Jurkat, Clone E6-1 (cell line): ENCODE results near the gene PLCH1.
A peak's percentile ranks its signal among the peaks of the same experiment; 100 is the strongest.
"Not testable (repeated sequence)": the region's sequence is repeated elsewhere in the genome, so short reads cannot be mapped to it uniquely, and the experiment has no call there.

Experiments
- DNase-seq: peaks from one replicate; pipeline ENCODE4 v3.0.0-alpha.2; 2011; ENCODE audit warnings: low read depth, low spot score
- H3K4me3 ChIP-seq: 2 replicates; pipeline ENCODE4 v1.5.1; 2011; ENCODE audit warnings: mild to moderate bottlenecking, low read length, control low read depth, moderate library complexity

The PLCH1 gene

DNA sequence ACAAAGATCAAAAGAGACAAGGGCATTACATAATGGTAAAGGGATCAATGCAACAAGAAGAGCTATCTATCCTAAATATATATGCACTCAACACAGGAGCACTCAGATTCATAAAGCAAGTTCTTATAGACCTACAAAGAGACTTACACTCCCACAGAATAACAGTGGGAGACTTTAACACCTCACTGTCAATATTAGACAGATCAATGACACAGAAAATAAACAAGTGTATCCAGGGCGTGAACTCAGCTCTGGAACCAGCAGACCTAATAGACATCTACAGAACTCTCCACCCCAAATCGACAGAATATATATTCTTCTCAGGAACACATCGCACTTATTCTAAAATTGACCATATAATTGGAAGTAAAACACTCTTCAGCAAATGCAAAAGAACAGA is 122.2 kb downstream of the PLCH1 start:
- H3K4me3 ChIP-seq, DNase-seq: not testable (repeated sequence)

DNA sequence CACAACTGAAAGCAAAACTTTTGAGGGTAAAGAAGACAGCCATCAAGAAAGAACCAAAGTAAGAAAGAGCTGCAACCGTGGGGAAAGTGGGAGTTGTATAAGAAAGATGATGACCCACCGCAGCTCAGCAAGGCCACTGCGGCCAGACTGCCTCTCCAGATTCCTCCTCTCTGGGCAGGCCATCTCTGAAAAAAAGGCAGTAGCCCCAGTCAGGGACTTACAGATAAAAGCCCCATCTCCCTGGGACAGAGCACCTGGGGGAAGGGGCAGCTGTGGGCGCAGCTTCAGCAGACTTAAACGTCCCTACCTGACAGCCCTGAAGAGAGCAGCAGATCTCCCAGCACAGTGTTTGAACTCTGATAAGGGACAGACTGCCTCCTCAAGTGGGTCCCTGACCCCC is 124.3 kb downstream of the PLCH1 start:
- not testable (repeated sequence) for DNase-seq, H3K4me3 ChIP-seq

DNA sequence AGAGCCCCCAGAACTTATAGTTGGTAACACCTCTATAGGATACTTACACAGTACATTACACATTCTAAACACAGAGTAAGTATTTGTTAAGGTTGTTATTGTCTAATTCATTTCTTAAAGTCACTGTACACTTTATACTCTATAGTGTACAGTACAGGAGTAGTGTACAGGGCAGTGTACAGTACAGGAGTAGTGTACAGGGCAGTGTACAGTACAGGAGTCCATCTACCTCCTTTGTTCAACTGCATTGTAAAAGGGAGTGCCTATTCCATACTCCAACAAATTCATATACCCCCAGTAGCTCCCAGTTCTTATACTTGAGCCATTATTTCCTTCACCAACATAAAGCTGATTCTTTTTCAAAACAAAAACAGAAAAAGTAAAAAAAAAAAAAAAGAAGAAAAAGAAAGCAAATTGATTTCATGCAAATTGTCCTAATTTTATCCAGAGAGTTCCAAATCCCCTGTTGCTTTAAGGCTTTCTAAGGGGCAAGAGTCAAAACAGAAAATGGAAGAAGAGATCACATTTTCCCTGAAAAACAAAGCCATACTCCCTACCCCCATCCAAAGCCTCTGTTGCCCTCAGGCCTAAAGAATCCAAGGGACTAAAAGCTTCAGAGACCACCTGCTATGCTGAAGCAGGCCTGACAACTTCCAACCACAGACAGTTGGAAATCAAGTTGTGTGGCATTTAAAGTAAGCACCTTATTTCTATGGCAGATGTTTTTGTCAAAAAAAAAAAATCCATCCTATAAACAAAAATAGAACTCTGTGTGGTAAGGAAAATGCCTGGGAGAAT is 125.6 kb downstream of the PLCH1 start:
- peak; percentile 47 for DNase-seq
- H3K4me3 ChIP-seq, result no peak overlapping the region

DNA sequence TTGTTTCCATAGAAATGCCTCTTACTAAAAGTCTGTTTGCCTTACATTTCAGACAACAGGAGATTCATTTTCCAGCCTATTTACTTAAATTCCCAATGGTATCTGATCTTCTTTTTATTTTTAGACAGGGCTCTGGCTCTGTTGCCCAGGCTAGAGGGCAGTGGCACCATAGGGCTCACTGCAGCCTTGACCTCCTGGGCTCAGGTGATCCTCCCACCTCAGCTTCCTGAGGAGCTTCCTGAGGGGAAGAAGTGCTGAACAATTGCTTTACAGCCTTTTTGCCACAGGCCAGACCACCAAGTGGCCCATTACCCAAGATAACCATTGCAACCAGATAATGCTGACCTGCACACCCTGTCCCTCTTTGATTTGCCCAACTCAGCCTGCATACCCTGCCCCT is 126.3 kb downstream of the PLCH1 start:
- no peak overlapping the region for H3K4me3 ChIP-seq
- no peak for DNase-seq

DNA sequence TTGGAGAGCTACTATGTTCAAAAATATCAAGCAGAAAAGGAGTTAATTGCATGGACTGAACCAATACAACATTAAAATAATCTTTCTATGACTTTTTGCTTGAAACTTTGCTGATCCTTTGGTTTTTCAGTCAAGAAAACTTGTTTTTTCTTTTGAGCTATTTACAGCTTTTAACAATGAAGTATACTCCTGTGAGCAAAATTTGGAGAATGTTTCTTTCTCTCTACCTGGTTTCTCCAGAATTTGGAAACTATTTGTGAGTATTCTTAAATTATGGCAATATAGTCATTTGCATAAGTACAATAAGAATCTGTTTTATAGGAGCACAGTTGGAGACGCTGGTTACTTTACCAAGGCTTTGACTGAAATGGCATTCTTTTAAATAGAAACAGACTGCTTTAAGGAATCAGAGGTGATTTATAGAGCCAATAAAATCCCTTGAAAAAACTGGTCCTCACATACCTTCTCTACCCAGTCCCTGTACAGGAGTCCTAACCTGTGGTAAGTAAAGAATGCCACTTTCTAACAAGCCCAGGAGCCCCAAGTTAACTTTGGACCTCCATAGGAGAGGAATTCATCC is 127.4 kb downstream of the PLCH1 start:
- H3K4me3 ChIP-seq, result no peak overlapping the region
- DNase-seq, result no peak

DNA sequence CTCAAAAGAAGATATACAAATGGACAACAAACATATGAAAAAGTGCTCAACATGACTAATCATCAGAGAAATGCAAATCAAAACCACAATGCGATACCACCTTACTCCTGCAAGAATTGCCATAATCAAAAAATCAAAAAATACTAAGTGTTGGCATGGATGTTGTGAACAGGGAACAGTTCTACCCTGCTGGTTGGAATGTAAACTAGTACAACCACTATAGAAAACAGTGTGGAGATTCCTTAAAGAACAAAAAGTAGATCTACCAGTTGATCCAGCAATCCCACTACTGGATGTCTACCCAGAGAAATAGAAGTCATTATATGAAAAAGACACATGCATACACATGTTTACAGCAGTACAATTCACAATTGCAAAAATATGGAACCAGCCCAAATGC is 129.7 kb downstream of the PLCH1 start:
- not testable (repeated sequence) for DNase-seq, H3K4me3 ChIP-seq

DNA sequence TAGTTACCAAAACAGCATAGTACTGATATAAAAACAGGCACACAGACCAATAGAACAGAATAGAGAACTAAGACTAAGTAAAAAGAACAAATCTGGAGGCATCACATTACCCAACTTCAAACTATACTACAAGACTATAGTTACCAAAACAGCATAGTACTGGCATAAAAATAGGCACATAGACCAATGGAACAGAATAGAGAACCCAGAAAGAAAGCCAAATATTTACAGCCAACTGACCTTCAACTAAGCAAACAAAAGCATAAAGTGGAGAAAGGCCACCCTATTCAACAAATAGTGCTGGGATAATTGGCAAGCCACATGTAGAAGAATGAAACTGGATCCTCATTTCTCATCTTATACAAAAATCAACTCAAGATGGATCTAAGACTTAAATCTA is 130.5 kb downstream of the PLCH1 start:
- not testable (repeated sequence) for H3K4me3 ChIP-seq, DNase-seq

DNA sequence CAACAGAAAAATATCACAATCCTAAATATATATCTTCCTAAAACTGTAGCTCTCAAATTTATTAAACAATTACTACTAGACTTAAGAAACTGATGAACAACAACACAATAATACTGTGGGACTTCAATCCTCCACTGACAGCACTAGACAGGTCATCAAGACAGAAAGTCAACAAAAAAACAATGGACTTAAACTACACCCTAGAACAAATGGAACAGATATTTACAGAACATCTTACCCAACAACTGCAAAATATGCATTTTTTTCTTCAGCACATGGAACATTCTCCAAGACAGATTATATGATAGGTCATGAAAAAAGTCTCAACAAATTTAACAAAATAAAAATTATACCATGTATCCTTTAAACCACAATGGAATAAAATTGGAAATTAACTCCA is 133.4 kb downstream of the PLCH1 start:
- DNase-seq, result no peak
- no peak overlapping the region for H3K4me3 ChIP-seq

DNA sequence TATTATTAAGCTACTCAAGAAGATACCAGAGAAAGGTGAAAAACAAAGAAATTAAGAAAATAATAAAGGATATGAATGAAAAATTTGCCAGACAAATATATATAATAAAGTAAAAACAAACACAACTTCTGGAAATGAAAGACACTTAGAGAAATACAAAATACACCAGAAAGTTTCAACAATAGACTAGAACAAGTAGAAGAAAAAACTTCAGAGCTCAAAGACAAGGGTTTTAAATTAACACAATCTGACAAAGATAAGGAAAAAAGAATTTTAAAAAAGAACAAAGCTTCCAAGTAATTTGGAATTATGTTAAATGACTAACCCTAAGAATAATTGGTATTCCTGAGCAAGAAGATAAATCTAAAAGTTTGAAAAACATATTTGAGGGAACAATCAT is 135.3 kb downstream of the PLCH1 start:
- no peak for DNase-seq
- no peak overlapping the region for H3K4me3 ChIP-seq

DNA sequence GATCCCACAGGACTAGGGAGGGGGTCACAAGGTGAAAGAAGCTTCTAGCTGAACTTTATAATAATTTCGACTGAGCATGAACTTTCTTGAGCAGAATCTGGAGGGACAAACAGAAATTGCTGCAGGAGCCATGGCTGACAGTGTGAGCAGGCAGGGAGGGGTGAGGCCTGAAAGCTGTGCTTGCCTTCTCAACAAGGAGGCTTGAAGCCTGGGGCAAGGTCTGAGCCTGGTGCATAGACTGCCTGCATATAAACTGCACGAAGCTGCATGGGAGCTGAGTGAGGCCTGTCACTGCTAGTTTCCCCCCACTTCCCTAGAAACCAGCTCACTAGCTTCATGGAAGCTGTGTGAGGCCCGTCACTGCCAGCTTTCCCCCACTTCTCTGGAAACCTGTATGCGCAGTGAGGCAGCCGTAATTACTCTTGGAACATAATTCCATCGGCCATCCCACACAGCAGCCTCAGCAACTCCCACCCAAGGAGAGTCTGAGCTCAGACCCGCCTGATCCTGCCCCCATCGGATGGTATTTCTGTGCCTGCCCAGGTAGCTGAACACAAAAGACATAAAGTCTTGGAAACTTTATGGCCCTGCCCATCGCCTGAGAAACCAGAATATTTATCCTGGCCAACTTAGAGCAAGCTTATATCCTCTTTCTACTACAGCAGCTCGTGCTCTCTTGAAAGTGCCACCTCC is 136.5 kb downstream of the PLCH1 start:
- H3K4me3 ChIP-seq, result no peak overlapping the region
- no peak for DNase-seq

DNA sequence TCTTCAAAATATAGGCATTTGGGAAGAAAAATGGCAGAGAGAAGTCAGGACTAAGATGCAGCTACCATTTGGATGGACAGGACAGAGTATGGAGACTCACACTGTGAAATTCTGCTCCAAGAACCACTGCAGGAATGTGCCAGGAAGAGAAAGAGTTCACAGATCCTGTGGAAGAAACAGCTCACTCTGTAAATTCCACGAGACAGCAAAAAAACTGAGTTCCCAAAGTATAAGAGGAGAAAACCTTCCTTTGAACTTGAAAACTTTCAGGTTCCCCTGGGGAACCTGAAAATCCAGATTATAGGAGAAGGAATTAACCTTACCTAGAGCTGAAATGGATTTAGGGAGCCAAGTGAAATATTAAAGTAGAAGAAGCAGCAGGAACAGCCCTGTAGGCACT is 137.1 kb downstream of the PLCH1 start:
- H3K4me3 ChIP-seq, result no peak overlapping the region
- DNase-seq, result no peak

DNA sequence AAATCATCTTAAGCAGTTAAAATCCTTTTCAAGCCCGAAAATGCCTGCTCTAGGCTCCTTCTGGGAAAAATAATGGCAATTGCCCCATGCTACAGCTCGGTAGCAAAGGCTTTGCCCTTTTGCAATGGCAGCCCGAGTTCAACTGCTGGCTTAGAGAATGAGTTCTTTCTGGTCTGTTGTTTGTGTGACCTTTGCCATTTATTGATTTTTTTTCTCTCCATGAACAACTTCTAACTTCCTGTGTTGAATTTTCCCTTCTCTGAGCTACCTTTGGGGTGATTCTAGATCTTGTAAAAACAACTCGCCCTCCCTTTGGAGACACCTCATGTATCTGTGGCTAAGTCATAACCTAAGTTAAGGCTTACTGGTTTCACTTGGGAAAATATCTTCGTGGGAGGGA is 139.3 kb downstream of the PLCH1 start:
- DNase-seq, result no peak
- H3K4me3 ChIP-seq, result no peak overlapping the region

DNA sequence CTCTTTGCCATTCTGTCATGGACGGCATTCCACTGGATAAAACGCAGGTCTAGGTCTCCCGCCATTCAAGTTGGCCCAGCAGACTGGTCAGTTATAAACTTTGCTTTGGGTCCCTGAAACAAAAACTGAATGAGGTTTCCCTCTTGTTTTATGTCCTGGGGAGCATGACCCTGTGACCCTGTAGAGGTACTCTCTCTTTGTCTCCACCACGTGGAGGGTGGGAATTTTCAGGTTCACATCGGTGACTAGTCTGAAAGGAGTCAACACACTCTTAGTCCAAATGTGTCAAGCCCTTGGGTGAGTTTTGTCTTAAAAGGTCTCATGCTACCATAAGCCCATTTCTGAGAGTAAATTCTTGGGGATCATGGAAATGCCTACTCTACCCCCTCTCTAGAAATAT is 139.9 kb downstream of the PLCH1 start:
- DNase-seq, result no peak

DNA sequence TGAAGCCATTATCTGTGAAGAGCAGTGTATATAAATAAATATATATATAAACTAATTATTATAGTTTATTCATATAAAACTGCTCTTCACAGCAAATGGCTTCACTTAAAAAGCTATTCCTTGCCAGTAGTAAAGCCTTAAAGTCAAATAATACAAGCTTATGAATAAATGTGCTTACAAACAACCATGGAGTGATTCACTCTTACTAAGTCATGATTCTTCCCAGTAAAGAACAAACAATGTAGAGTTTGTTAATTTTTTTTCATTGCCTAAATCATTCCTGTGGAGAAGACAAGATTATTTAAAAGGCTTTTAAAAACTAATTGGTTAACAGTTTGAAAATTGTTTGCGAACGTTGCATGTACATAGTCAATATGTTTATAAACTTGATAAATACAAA is 140.7 kb downstream of the PLCH1 start:
- DNase-seq, result no peak

More for the DNA sequence above, 139.9 kb downstream of the PLCH1 start:
- no peak overlapping the region for H3K4me3 ChIP-seq

DNA sequence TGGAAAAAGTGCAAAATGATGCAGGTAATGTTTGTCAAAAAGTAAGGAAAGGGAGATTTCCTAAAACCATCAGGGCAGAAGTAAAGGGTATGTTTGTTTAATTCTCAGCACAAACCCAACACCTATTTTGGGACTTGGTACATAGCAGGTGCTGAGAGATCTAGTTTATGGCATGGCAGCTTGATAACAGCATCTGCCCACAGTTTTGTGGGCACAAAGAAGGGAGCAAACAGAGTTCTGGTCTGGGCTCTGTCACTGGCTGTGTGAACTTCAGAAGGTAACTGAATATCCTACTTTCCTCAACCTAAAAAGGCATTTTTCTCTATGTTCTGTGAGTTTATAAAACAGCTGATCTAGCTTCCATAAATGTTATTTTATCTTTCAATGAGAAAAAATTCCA is 141.6 kb downstream of the PLCH1 start:
- peak; percentile 46 for DNase-seq
- H3K4me3 ChIP-seq, result no peak overlapping the region

More for the DNA sequence above, 140.7 kb downstream of the PLCH1 start:
- H3K4me3 ChIP-seq, result no peak overlapping the region

DNA sequence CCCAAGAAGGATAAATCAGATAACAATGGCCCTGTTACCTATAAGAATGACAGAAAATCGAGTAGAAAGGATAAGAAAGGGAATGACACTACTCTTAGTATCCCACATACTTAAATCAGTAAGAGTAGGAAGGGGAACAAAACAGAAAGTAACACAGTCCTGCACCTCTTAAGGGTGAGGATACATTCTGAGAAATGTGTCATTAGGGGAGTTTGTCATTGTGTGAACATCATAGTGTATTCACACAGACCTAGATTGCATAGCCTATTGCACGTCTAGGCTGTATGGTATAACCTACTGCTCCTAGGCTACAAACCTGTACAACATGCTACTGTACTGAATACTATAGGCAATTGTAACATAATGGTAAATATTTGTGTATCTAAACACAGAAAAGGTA is 142.6 kb downstream of the PLCH1 start:
- DNase-seq, result no peak
- no peak overlapping the region for H3K4me3 ChIP-seq

DNA sequence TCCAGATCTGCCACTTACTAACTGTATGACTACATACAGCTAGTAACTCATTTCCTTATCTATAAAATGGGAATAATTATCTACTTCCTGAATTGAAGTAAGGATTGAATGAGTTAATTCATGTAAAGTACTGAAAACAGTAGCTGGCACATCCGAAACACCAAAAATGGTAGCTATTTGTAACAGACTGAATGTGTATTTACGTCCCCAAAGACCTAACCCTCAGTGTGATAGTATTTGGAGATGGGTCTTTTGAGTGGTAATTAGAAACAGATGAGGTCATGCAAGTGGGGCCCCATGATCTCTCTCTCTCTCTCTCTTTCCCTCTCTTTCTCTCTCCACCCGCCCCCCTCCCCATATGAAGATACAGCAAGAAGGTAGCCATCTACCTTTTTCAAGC is 146.2 kb downstream of the PLCH1 start:
- H3K4me3 ChIP-seq, result no peak overlapping the region
- no peak for DNase-seq

DNA sequence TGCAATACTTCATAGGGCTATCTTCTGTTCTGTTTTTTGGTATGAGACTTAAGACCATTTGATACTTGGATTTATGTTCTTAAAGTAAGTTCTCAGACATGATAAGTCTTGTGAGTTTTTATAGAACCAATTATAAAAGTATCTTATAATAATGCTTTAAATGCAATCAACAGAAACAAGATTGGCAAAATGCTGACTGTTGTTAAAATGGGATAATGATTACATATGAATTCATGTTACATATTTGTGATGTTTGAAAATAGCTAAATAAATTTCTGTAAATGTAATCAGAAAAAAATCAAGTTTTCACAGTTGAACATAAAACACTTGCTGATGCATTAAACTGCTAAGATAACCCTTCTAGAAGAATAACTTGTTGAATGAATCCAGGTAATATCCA is 148.3 kb downstream of the PLCH1 start:
- H3K4me3 ChIP-seq, result no peak overlapping the region
- no peak for DNase-seq

DNA sequence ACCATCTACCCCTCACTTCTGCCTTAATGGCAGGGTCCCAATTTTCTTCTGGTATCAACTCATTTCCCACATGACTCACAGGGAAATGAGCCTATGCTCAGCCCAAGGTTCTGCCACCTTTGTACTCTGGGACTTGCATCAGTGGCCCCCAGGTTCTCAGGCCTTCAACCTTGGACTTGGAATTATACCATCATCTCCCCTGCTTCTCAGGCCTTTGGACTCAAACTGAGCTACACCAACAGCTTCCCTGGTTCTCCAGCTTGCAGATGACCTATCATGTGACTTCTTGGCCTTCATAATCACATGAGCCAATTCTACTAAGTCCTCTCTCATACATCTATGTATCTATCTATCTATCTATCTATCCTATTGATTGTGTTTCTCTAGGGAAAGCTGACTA is 149.5 kb downstream of the PLCH1 start:
- H3K4me3 ChIP-seq, result no peak overlapping the region
- no peak for DNase-seq

DNA sequence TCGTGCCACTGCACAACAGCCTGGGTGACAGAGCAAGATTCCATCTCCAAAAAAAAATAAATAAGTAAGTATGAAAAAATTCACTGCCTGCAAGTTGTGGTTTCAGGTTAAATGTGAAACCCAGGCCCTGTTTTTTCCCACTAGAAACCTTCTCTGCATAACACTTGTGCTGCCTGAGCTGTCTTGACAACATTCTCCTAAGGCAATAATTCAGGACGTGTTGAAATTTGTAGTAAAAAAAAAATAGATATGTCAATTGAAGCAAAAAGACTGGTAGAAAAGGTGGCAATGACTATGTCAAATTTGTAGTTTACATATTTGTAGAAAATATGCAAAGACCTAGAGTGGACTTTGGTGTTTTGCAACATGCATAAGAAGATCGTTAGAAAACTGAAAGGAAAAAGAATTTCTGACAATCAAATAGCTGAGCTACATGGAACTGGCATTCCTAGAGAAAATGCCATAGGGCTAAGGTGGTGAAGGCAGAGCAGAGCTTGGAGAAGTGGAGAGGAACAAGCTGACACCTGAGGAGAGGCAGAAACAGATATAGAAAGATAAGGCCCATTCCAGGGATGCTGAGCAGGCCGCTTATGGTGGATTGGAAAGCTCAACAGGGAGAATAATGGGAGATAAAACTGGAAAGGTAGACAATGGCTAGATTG is 150.2 kb downstream of the PLCH1 start:
- H3K4me3 ChIP-seq, result no peak overlapping the region
- DNase-seq, result no peak
